Measurements from ENCODE around the gene ABR.
"Not testable (repeated sequence)": the region's sequence is repeated elsewhere in the genome, so short reads cannot be mapped to it uniquely, and the experiment has no call there.

ABR gene

GRCh38 chr17:1130191-1130590, 49.6 kb downstream of the ABR start:
- H2AFZ ChIP-seq, result no peak overlapping the region
- no peaks in the 10 kb centered on the region for H3K4me1 ChIP-seq
- H3K79me2 ChIP-seq, result no peaks in the 10 kb centered on the region
- H3K36me3 ChIP-seq (ENCODE audit: control insufficient read depth, insufficient read depth, low read length), result no peaks in the 10 kb centered on the region
- H3K27ac ChIP-seq, result no peak overlapping the region
- H3K9me3 ChIP-seq (ENCODE audit: control insufficient read depth, low read length), result no peaks in the 10 kb centered on the region
- no peaks in the 10 kb centered on the region for H3K27me3 ChIP-seq (ENCODE audit: control insufficient read depth, insufficient read depth, low read length)
- H3K9ac ChIP-seq, result no peak overlapping the region
- no peak overlapping the region for H3K4me2 ChIP-seq (ENCODE audit: low read length)
- no peak overlapping the region for H3K4me3 ChIP-seq (ENCODE audit: low read depth, low read length)
- TF ChIP-seq CTCF (IDR thresholded peaks at IDR 0.05), result no peak

- H3K79me2 ChIP-seq; H3K27me3 ChIP-seq (ENCODE audit: control insufficient read depth, insufficient read depth, low read length); H3K4me3 ChIP-seq (ENCODE audit: low read depth, low read length): not testable (repeated sequence)
Measured at GRCh38 chr17:1128463-1128862, 51.3 kb downstream of the ABR start.

GRCh38 chr17:1126801-1127550, 52.8 kb downstream of the ABR start:
- no peak overlapping the region for H3K4me2 ChIP-seq (ENCODE audit: low read length)
- no peak overlapping the region for H3K9ac ChIP-seq
- no peak for TF ChIP-seq CTCF (IDR thresholded peaks at IDR 0.05)
- H3K9me3 ChIP-seq (ENCODE audit: control insufficient read depth, low read length), result no peaks in the 10 kb centered on the region
- no peak overlapping the region for H3K27ac ChIP-seq
- H2AFZ ChIP-seq, result no peak overlapping the region
- H3K79me2 ChIP-seq, result no peaks in the 10 kb centered on the region
- H3K4me1 ChIP-seq, result no peaks in the 10 kb centered on the region
- H3K27me3 ChIP-seq (ENCODE audit: control insufficient read depth, insufficient read depth, low read length), result no peaks in the 10 kb centered on the region
- H3K4me3 ChIP-seq (ENCODE audit: low read depth, low read length), result no peak overlapping the region
- H3K36me3 ChIP-seq (ENCODE audit: control insufficient read depth, insufficient read depth, low read length), result no peaks in the 10 kb centered on the region

More at GRCh38 chr17:1128463-1128862, 51.3 kb downstream of the ABR start:
- H3K4me1 ChIP-seq; H3K9ac ChIP-seq; H2AFZ ChIP-seq; H3K9me3 ChIP-seq (ENCODE audit: control insufficient read depth, low read length); H3K27ac ChIP-seq; H3K36me3 ChIP-seq (ENCODE audit: control insufficient read depth, insufficient read depth, low read length); H3K4me2 ChIP-seq (ENCODE audit: low read length): not testable (repeated sequence)

- no peak overlapping the region for H3K4me3 ChIP-seq (ENCODE audit: low read depth, low read length)
- H3K27ac ChIP-seq, result no peak overlapping the region
- H3K9ac ChIP-seq, result no peak overlapping the region
Measured at GRCh38 chr17:1126250-1126797, 53.5 kb downstream of the ABR start.

GRCh38 chr17:1125788-1126145, 54.0 kb downstream of the ABR start:
- no peak overlapping the region for H3K9ac ChIP-seq
- no peak overlapping the region for H3K4me3 ChIP-seq (ENCODE audit: low read depth, low read length)
- H3K27me3 ChIP-seq (ENCODE audit: control insufficient read depth, insufficient read depth, low read length), result no peaks in the 10 kb centered on the region
- no peak overlapping the region for H3K4me2 ChIP-seq (ENCODE audit: low read length)
- peaks cover 3% of the 10 kb centered on the region for H3K79me2 ChIP-seq
- no peaks in the 10 kb centered on the region for H3K9me3 ChIP-seq (ENCODE audit: control insufficient read depth, low read length)
- H3K4me1 ChIP-seq, result no peaks in the 10 kb centered on the region
- TF ChIP-seq CTCF (IDR thresholded peaks at IDR 0.05), result no peak
- H3K27ac ChIP-seq, result no peak overlapping the region
- no peaks in the 10 kb centered on the region for H3K36me3 ChIP-seq (ENCODE audit: control insufficient read depth, insufficient read depth, low read length)
- no peak overlapping the region for H2AFZ ChIP-seq

More at GRCh38 chr17:1126250-1126797, 53.5 kb downstream of the ABR start:
- no peaks in the 10 kb centered on the region for H3K9me3 ChIP-seq (ENCODE audit: control insufficient read depth, low read length)
- no peaks in the 10 kb centered on the region for H3K27me3 ChIP-seq (ENCODE audit: control insufficient read depth, insufficient read depth, low read length)
- H3K79me2 ChIP-seq, result no peaks in the 10 kb centered on the region
- no peak for TF ChIP-seq CTCF (IDR thresholded peaks at IDR 0.05)
- H3K4me1 ChIP-seq, result no peaks in the 10 kb centered on the region
- H3K4me2 ChIP-seq (ENCODE audit: low read length), result no peak overlapping the region
- H2AFZ ChIP-seq, result no peak overlapping the region
- no peaks in the 10 kb centered on the region for H3K36me3 ChIP-seq (ENCODE audit: control insufficient read depth, insufficient read depth, low read length)

Data from parathyroid adenoma (tissue), 2 donors.